Sigmoid colon (tissue), 4 donors: Measurements from ENCODE around the gene PRPF40A.

Experiments used
- CTCF ChIP-seq, 4 experiments: fragments of 450-650 bp in 3 of 4; fragments of 200-600 bp in 1 of 4; IDR thresholded peaks; one replicate each; pipeline ENCODE4 v1.5.1; 2016 to 2019; ENCODE audit warnings: antibody characterized with exemption in 4 of 4, mild to moderate bottlenecking in 3 of 4, moderate library complexity in 2 of 4
- EP300 ChIP-seq, 4 donors: sonication (generic); formaldehyde crosslinking; IDR thresholded peaks; one replicate each; pipeline ENCODE4 v1.6.1; 2017; ENCODE audit warnings: antibody characterized with exemption in 4 of 4

GRCh38 chr2:152615177-152615576 is 102.1 kb downstream of the PRPF40A start:
- TF ChIP-seq EP300 (IDR thresholded peaks at IDR 0.05), result no peak
- no peak for TF ChIP-seq CTCF (IDR thresholded peaks at IDR 0.05)
